Duodenal mucosa (tissue), 2 donors: ENCODE data around the gene PVRIG.
"Not testable (repeated sequence)": the region's sequence is repeated elsewhere in the genome, so short reads cannot be mapped to it uniquely, and the experiment has no call there.

ENCODE experiments used
- H3K27ac ChIP-seq: one replicate; pipeline ENCODE4 v1.7.0; 2013; ENCODE audit warnings: low read depth, low read length
- H3K27me3 ChIP-seq, 2 donors: one replicate each; pipeline ENCODE4 v1.7.0; 2013; ENCODE audit warnings: low read length in 2 of 2, control low read depth in 1 of 2; ENCODE audit not compliant: insufficient read depth in 2 of 2, control insufficient read depth in 1 of 2
- H3K36me3 ChIP-seq, 2 donors: one replicate each; pipeline ENCODE4 v1.7.0; 2013; ENCODE audit warnings: low read length in 2 of 2, control low read depth in 1 of 2; ENCODE audit not compliant: insufficient read depth in 2 of 2, control insufficient read depth in 1 of 2
- H3K4me1 ChIP-seq, 2 donors: one replicate each; pipeline ENCODE4 v1.7.0; 2013; ENCODE audit warnings: low read length in 2 of 2, control low read depth in 1 of 2; ENCODE audit not compliant: insufficient read depth in 2 of 2, control insufficient read depth in 1 of 2
- H3K4me3 ChIP-seq, 2 donors: one replicate each; pipeline ENCODE4 v1.7.0; 2013; ENCODE audit warnings: low read length in 2 of 2, low read depth in 1 of 2
- H3K9ac ChIP-seq, 2 donors: one replicate each; pipeline ENCODE4 v1.7.0; 2013; ENCODE audit warnings: low read length in 2 of 2, low read depth in 1 of 2
- H3K9me3 ChIP-seq, 2 donors: one replicate each; pipeline ENCODE4 v1.7.0; 2013; ENCODE audit warnings: low read length in 2 of 2, control low read depth in 1 of 2; ENCODE audit not compliant: control insufficient read depth in 1 of 2

PVRIG gene

GRCh38 chr7:100219801-100220585 is at the start of gene PVRIG:
TSS of gene PVRIG (plus strand) at chr7:100219949. CDS start at chr7:100219971, 22 bp downstream.
- H3K36me3 ChIP-seq, H3K9me3 ChIP-seq, H3K27me3 ChIP-seq, H3K4me1 ChIP-seq: not testable (repeated sequence)
- Histone ChIP-seq H3K9ac (peak within 1 kb of the TSS; percentile 38 to 47), H3K27ac (peak within 1 kb of the TSS; percentile 70), H3K4me3 (peak within 1 kb of the TSS; percentile 21 to 36)

GRCh38 chr7:100170101-100170897 is 49.5 kb upstream of the PVRIG start:
- H3K27me3 ChIP-seq: peaks cover 3 to 13% of the 10 kb centered on the region in 2 donors
- H3K4me1 ChIP-seq: peaks cover 19 to 28% of the 10 kb centered on the region in 2 donors
- H3K27ac ChIP-seq: no peak overlapping the region
- no peaks in the 10 kb centered on the region for H3K9me3 ChIP-seq
- H3K36me3 ChIP-seq: no peaks in the 10 kb centered on the region
- no peak overlapping the region for H3K4me3 ChIP-seq
- H3K9ac ChIP-seq: no peak overlapping the region

DNA sequence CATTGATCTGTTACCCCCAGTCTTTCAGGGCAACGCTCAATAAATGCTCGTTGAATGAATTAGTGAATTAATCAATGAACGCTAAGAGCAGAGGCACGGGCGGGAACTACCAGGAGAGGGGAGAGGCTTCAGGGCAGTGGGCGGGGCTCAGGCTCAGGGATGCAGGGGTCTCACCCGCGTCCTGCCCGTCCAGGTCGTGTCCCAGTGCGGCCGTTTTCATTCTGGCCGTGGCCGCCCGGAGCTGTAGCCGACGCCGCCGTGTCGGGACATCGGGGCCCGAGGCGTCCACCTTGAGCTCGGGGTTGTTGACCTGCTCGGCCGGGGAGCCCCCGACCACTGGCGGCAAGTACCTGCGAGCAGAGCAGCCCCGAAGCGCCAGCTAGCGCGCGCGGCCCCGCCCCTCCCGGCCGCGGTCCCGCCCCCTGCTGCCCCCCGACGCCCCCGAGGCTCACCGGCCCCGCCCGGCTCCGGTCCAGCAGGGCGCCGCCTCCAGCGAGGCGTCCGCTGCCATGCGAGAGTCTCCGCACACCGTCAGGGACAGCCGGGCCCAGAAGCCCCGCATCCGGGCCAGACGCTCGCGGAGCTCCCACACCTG is 48.6 kb upstream of the PVRIG start:
- no peak overlapping the region for H3K9ac ChIP-seq
- peaks cover 19 to 28% of the 10 kb centered on the region in 2 donors for H3K4me1 ChIP-seq
- H3K36me3 ChIP-seq: no peaks in the 10 kb centered on the region
- H3K27ac ChIP-seq: no peak overlapping the region
- peak overlapping the region in 1 of 2 donors; percentile 28 for H3K4me3 ChIP-seq
- H3K9me3 ChIP-seq: no peaks in the 10 kb centered on the region
- peaks cover 3 to 13% of the 10 kb centered on the region in 2 donors for H3K27me3 ChIP-seq

DNA sequence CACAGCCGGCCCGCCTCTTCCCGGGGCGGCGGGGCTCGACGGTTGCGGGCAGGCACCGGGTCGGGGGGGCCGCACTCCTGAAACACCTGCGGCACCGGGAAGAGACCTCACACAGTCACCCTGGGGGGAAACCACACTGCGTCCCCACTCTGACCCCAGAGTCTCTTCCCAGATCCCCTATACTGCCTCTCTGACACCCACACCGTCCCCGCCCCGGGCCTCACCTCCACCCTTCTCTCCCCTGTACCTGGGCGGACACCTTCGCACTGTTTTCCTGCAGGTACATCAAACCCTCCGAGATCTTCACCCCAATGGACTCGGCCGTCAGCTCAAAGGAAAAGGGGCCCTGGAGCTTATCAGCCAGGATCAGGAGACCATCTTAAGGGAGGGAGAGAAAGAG is 47.9 kb upstream of the PVRIG start:
- H3K9ac ChIP-seq: no peak overlapping the region
- H3K27ac ChIP-seq: no peak overlapping the region
- peak overlapping the region in 1 of 2 donors; percentile 21 for H3K4me3 ChIP-seq
- H3K36me3 ChIP-seq: no peaks in the 10 kb centered on the region
- peaks cover 3 to 17% of the 10 kb centered on the region in 2 donors for H3K27me3 ChIP-seq
- peaks cover 19 to 28% of the 10 kb centered on the region in 2 donors for H3K4me1 ChIP-seq
- no peaks in the 10 kb centered on the region for H3K9me3 ChIP-seq

DNA sequence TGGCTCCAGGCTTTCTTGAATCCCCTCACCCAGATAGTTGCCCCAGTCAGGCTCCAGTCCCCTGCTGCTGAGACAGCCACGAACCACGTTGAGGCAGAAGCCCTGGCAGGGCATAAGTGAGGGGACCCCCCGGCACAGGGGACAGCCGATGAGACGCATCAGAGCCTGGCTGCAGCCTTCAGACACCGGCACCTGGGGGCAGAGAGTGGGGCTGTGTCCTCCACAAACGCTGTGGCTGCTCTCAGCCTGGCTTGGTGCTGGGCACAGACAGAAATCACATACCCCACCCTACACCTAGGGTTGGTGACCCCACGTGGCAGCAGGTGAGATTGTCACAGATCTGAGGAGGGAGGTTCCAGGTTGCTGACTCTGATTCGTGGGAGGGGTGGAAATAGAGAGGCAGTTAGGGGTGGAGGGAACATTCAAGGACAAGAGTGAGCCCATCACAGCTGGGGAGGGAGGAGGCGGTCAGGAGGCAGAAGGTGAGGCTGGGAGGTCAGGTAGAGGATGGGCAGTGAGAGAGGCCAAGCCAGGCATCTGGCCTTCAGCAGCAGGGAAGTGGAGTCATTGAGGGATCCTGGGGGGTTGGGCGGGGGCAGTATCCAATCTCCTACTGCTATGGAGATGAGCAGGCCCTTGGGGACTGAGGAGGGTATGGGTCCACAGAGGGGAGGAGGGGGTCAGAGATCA is 45.8 kb upstream of the PVRIG start:
- Histone ChIP-seq H3K4me3 (no peak overlapping the region), H3K36me3 (no peaks in the 10 kb centered on the region), H3K4me1 (peaks cover 0 to 14% of the 10 kb centered on the region in 2 donors), H3K27ac (no peak overlapping the region), H3K9me3 (no peaks in the 10 kb centered on the region), H3K27me3 (peaks cover 3 to 17% of the 10 kb centered on the region in 2 donors), H3K9ac (no peak overlapping the region)

DNA sequence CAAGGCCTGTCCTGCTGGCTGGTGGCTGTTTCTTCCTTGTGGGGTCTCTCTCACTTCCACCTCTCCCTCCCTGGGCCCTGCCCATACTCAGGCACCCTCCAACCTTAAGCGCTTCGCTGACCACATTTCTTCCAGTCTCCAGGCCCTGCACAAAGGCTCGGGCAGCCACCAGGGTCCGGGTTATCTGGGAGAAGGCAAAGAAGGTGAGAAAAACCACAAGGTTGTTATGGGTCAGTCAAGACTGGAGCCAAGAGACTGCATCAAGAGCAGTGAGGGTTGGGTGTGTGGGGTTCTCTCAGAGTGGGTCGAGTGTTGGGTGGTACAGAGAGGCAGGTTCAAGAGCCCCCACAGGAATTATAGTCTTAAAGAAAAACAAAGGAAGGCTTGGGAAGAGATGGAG is 45.2 kb upstream of the PVRIG start:
- H3K36me3 ChIP-seq: no peaks in the 10 kb centered on the region
- no peak overlapping the region for H3K4me3 ChIP-seq
- H3K4me1 ChIP-seq: peaks cover 0 to 10% of the 10 kb centered on the region in 2 donors
- no peaks in the 10 kb centered on the region for H3K9me3 ChIP-seq
- no peak overlapping the region for H3K9ac ChIP-seq
- no peak overlapping the region for H3K27ac ChIP-seq
- H3K27me3 ChIP-seq: peaks cover 3 to 17% of the 10 kb centered on the region in 2 donors

GRCh38 chr7:100175296-100175935 is 44.3 kb upstream of the PVRIG start:
- peaks cover 3 to 12% of the 10 kb centered on the region in 2 donors for H3K27me3 ChIP-seq
- H3K9me3 ChIP-seq: no peaks in the 10 kb centered on the region
- H3K27ac ChIP-seq: no peak overlapping the region
- no peak overlapping the region for H3K4me3 ChIP-seq
- no peaks in the 10 kb centered on the region for H3K36me3 ChIP-seq
- H3K4me1 ChIP-seq: peaks cover 0 to 10% of the 10 kb centered on the region in 2 donors
- no peak overlapping the region for H3K9ac ChIP-seq

DNA sequence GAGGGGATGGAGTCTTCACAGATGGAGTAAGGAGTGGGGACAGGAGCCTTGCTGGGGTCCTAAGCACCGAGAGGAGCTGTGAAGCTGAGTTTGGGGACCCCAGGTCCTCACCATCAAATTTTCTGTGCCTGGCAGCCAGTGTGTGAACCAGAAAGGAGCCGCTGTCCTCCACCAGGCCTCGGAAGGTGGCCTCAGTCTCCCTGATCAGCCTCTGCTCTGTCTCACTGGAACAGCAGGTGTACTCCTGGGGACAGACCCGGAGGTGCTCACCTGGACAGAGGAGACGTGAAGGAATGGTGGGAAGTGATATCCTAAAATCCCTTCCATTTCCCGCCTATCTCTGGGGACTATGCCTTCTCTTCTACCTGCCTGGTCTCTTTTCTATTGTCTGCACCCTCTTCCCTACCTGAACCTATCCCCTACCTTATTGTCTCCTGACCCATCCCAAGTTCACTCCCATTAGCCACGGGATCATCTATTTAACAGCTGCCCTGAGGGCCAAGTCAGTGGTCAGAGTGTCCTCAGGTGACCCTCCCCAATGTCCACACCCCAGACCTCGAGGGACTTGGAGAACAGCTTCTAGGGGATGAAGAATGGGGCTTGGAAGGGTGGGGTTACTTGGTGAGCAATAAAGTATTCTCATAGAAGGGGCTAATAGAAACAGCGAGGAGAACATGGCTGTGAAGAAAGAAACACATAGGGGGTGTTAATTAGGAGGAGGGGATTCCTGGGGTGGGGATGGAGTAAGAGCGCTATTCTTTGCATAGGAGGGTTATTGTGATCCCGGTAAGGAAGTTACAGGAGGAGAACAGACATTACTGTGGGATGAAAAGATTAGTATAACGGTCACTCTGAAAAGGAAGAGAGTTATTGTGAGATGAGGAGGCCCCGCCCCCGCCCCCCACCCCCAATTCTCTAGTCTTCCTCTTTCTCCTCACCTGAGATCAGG is 43.4 kb upstream of the PVRIG start:
- peaks cover 0 to 7% of the 10 kb centered on the region in 2 donors for H3K4me1 ChIP-seq
- no peaks in the 10 kb centered on the region for H3K9me3 ChIP-seq
- no peak overlapping the region for H3K9ac ChIP-seq
- H3K27me3 ChIP-seq: peaks cover 0 to 4% of the 10 kb centered on the region in 2 donors
- peak overlapping the region; percentile 66 to 73 for H3K4me3 ChIP-seq
- no peak overlapping the region for H3K27ac ChIP-seq
- no peaks in the 10 kb centered on the region for H3K36me3 ChIP-seq
